GM12878 (cell line): Measurements from ENCODE around the gene RPL18. TPM values are rescaled to one million over a fixed set of nuclear protein-coding genes. Genes with fewer than 3 reads are reported as not detected.
"Not testable (repeated sequence)": the region's sequence is repeated elsewhere in the genome, so short reads cannot be mapped to it uniquely, and the experiment has no call there.

Experiments used
- ATAC-seq: fragments of 200-7000 bp; cut with Tn5 transposase; 3 replicates; pipeline ENCODE4 v1.9.1; 2020; ENCODE audit warnings: mild to moderate bottlenecking, moderate library complexity
- BruUV-seq: library from RNA; stranded (reverse); fragments of 400-500 nt; replicated peaks from 2 replicates; lab custom pipeline; 2021; lab: Mats Ljungman, UMichigan
- CTCF ChIA-PET: fragments of 300-600 bp; sonication (Branson Sonifier 250); formaldehyde crosslinking; extraction: SDS; loops from one replicate; lab custom pipeline; 2021; ENCODE audit warnings: inconsistent platforms; lab: Yijun Ruan, JAX
- POLR2A ChIA-PET: fragments of 350-600 bp; formaldehyde crosslinking; extraction: SDS; loops from one replicate; lab custom pipeline; 2021; ENCODE audit warnings: inconsistent platforms; lab: Charles Lee
- RAD21 ChIA-PET: fragments of 300-600 bp; sonication (Branson Sonifier 250); formaldehyde crosslinking; loops from one replicate; lab custom pipeline; 2023; ENCODE audit warnings: antibody characterized with exemption; ENCODE audit not compliant: unreplicated experiment; lab: Charles Lee
- SMC1A ChIA-PET: fragments of 300-600 bp; sonication (Branson Sonifier 250); formaldehyde crosslinking; loops from one replicate; lab custom pipeline; 2023; ENCODE audit not compliant: unreplicated experiment, uncharacterized antibody; lab: Charles Lee
- DNase-seq: peaks from one replicate; pipeline ENCODE4 v3.0.0-alpha.2; 2011; ENCODE audit warnings: low read depth, low spot score
- FAIRE-seq: peaks from 3 replicates; lab custom pipeline; 2011; peaks lifted over from hg19 to GRCh38; lab: Jason Lieb, UNC
- H2AFZ ChIP-seq: 2 replicates; pipeline ENCODE4 v1.6.0; 2011; ENCODE audit warnings: low read depth, low read length, control low read depth; ENCODE audit not compliant: control insufficient read depth
- H3K27ac ChIP-seq: 2 replicates; pipeline ENCODE4 v1.5.1; 2011; ENCODE audit warnings: control low read depth; ENCODE audit not compliant: control insufficient read depth, insufficient read depth
- H3K27me3 ChIP-seq, 2 experiments: replicated peaks in 1 of 2; 2 replicates each; pipeline versions ENCODE4 v1.6.0 to v1.6.1; 2011; ENCODE audit warnings: low read length in 1 of 2; ENCODE audit not compliant: control insufficient read depth in 2 of 2, insufficient read depth in 2 of 2
- H3K36me3 ChIP-seq, 2 experiments: 2 replicates each; pipeline ENCODE4 v1.5.1; 2011; ENCODE audit warnings: low read length in 1 of 2; ENCODE audit not compliant: control insufficient read depth in 2 of 2, insufficient read depth in 2 of 2
- H3K4me1 ChIP-seq: 2 replicates; pipeline ENCODE4 v1.6.1; 2011; ENCODE audit warnings: mild to moderate bottlenecking, low read length, moderate library complexity, mixed read lengths; ENCODE audit not compliant: control insufficient read depth, insufficient read depth
- H3K4me2 ChIP-seq: 2 replicates; pipeline ENCODE4 v1.6.0; 2011; ENCODE audit warnings: control low read depth; ENCODE audit not compliant: control insufficient read depth, insufficient read depth
- H3K4me3 ChIP-seq: fragments of 200-600 bp; sonication (generic); 2 replicates; pipeline ENCODE4 v1.5.1; 2016
- H3K79me2 ChIP-seq: 2 replicates; pipeline ENCODE4 v1.6.0; 2011; ENCODE audit warnings: low read length; ENCODE audit not compliant: control insufficient read depth, insufficient read depth
- H3K9ac ChIP-seq: 2 replicates; pipeline ENCODE4 v1.8.0; 2011; ENCODE audit warnings: low read length, control low read depth, mixed read lengths; ENCODE audit not compliant: control insufficient read depth, insufficient read depth
- H3K9me3 ChIP-seq: replicated peaks from 3 replicates; pipeline ENCODE4 v1.5.1; 2011; ENCODE audit warnings: mild to moderate bottlenecking, low read length; ENCODE audit not compliant: control insufficient read depth, insufficient read depth
- H4K20me1 ChIP-seq: 2 replicates; pipeline ENCODE4 v1.6.0; 2011; ENCODE audit not compliant: control insufficient read depth, insufficient read depth
- BMI1 ChIP-seq: fragments of 450-650 bp; IDR thresholded peaks from 2 replicates; pipeline ENCODE4 v1.6.1; 2016; ENCODE audit warnings: mild to moderate bottlenecking, moderate library complexity, borderline replicate concordance
- CBFB ChIP-seq: IDR thresholded peaks from 2 replicates; pipeline ENCODE4 v1.6.1; 2016; ENCODE audit warnings: antibody characterized with exemption, low read depth
- CHD1 ChIP-seq: IDR thresholded peaks from 2 replicates; pipeline ENCODE4 v1.6.1; 2012; ENCODE audit warnings: low read depth, low read length, improper control_type of control experiment
- E2F8 ChIP-seq: fragments of 450-650 bp; IDR thresholded peaks from 2 replicates; pipeline ENCODE4 v1.6.1; 2018; ENCODE audit warnings: mild to moderate bottlenecking, low read depth, moderate library complexity; ENCODE audit not compliant: partially characterized antibody
- HSF1 ChIP-seq: fragments of 150-350 bp; IDR thresholded peaks from 2 replicates; pipeline ENCODE4 v1.6.1; 2014; ENCODE audit warnings: mild to moderate bottlenecking, low read depth, low read length
- MYB ChIP-seq: fragments of 150-350 bp; IDR thresholded peaks from 2 replicates; pipeline ENCODE4 v1.6.1; 2014; ENCODE audit warnings: mild to moderate bottlenecking, low read depth, low read length, borderline replicate concordance
- NR2C2 ChIP-seq: IDR thresholded peaks from 2 replicates; pipeline ENCODE4 v1.6.1; 2011; ENCODE audit warnings: borderline replicate concordance, low read depth; ENCODE audit not compliant: control insufficient read depth, insufficient read length
- RAD51 ChIP-seq: fragments of 450-650 bp; IDR thresholded peaks from 2 replicates; pipeline ENCODE4 v1.6.1; 2016; ENCODE audit warnings: moderate library complexity, mild to moderate bottlenecking, inconsistent platforms
- SKIL ChIP-seq: fragments of 450-650 bp; IDR thresholded peaks from 2 replicates; pipeline ENCODE4 v1.6.1; 2017; ENCODE audit warnings: mild to moderate bottlenecking, low read depth, inconsistent platforms; ENCODE audit not compliant: poor library complexity, severe bottlenecking
- WGBS: methylation state at CpG from one replicate; pipeline ENCODE4 v1.1.6; 2016; ENCODE audit warnings: low lambda C conversion rate; ENCODE audit not compliant: insufficient replicate concordance, insufficient coverage; ENCODE audit errors: missing lambda C conversion rate; 5-methylcytosine and 5-hydroxymethylcytosine counted together
- in situ Hi-C: fragments of 300-500 bp; cut with MboI; formaldehyde crosslinking; loops from 9 replicates; pipeline ENCODE4 v1.14.3; 2018; ENCODE audit warnings: mixed read lengths
- intact Hi-C: fragments of 100-400 bp; cut with micrococcal nuclease; formaldehyde crosslinking; loops from one replicate; pipeline ENCODE4 v1.14.2; 2022; ENCODE audit not compliant: unreplicated experiment
- polyA plus RNA-seq, 11 experiments: library from polyadenylated mRNA; depleted of rRNA in 4 of 11; unstranded in 6 of 11; stranded (reverse) in 5 of 11; fragments of >200 nt; fragmentation: Nextera tagmentation in 4 of 11; fragmentation: Illumina TruSeq in 1 of 11; extraction: Ambion mirVana in 4 of 11; extraction: Trizol in 1 of 11; gene quantifications; 1 replicate in 1 of 11; 2 replicates in 10 of 11; pipeline versions ENCODE4 v1.2.1 to v1.2.3, GENCODE V29; 2011 to 2016; ENCODE audit warnings: inconsistent platforms in 2 of 11, missing spikeins in 2 of 11, low read depth in 1 of 11
- total RNA-seq, 4 experiments: library from RNA; depleted of rRNA in 3 of 4; stranded (reverse); fragments of >200 nt in 3 of 4; fragmentation: Illumina TruSeq in 1 of 4; extraction: Trizol in 1 of 4; gene quantifications; 2 replicates each; pipeline versions ENCODE4 v1.2.1 to v1.2.3, GENCODE V29; 2013 to 2021

Gene RPL18
- total and polyA plus RNA-seq, 10 of the 15 experiments (the other 5 are each of a cell fraction or from before 2014, with no cell fraction given): 393 to 4,267 (median 2,019) TPM

GRCh38 chr19:48632692-48633147, 13.7 kb upstream of the RPL18 start (continued):
- no peak for TF ChIP-seq E2F8
- TF ChIP-seq CHD1: no peak
- TF ChIP-seq BMI1: no peak
- TF ChIP-seq HSF1: no peak
- TF ChIP-seq SKIL: no peak
- TF ChIP-seq MYB: no peak
- TF ChIP-seq NR2C2: no peak
- no peak for TF ChIP-seq RAD51
- no peak for TF ChIP-seq CBFB

- ChIA-PET SMC1A (interaction anchor here (0.6 to 2.8 kb wide), 2 partner anchors 9 to 311 kb away, joined by 3 to 22 read pairs; no protein-coding TSS in a partner anchor), RAD21 (interaction anchor here (1.6 to 3.4 kb wide), 5 partner anchors 8 to 48 kb away, joined by 4 to 16 read pairs (median 10); partner anchors contain the start of genes CA11, RPL18 and SPHK2), POLR2A (interaction anchor here (0.6 to 3.3 kb wide), 3 partner anchors 11 to 268 kb away, joined by 5 to 62 read pairs (median 15); partner anchors contain the start of genes CA11, RPL18, SPHK2 and SYNGR4), CTCF (interaction anchor here (0.8 to 2.2 kb wide), 3 partner anchors 13 to 45 kb away, joined by 4 to 9 read pairs (median 6); partner anchors contain the start of genes RPL18 and SPHK2)
- H3K4me3 ChIP-seq, BruUV-seq, H3K79me2 ChIP-seq, H2AFZ ChIP-seq, H4K20me1 ChIP-seq, FAIRE-seq, H3K27me3 ChIP-seq, H3K36me3 ChIP-seq, H3K9ac ChIP-seq, ATAC-seq, H3K27ac ChIP-seq, H3K9me3 ChIP-seq, H3K4me2 ChIP-seq, DNase-seq: not testable (repeated sequence)
- in situ Hi-C loops (loop anchor here (25.0 kb wide), 1 partner anchor 1255 kb away; the partner anchor contains the start of genes AKT1S1, IL4I1 and TBC1D17), intact Hi-C loops (loop anchor here (10.0 kb wide), 1 partner anchor 333 kb away; the partner anchor contains the start of gene FTL)
- WGBS: 95% methylated on average over 11 of the region's 11 CpGs
- H3K4me1 ChIP-seq: peaks cover 20% of the 10 kb centered on the region
Observed at GRCh38 chr19:48632286-48632685, 13.3 kb upstream of the RPL18 start.
